Stimulated activated naive CD8-positive, alpha-beta T cell treated with anti-CD3 and anti-CD28 coated beads, Interleukin-15, amount 100 ng/mL, for 72 hours (primary cell): ENCODE data around the gene DEDD2.

Source experiments
- ATAC-seq: fragments of 150-1000 bp; cut with Tn5 transposase; 2 replicates; pipeline ENCODE4 v1.10.0; 2021; ENCODE audit warnings: mild to moderate bottlenecking, moderate library complexity
- DNase-seq, 2 donors: peaks; one replicate each; pipeline ENCODE4 v3.0.0; 2021 to 2022
- H3K27ac Mint-ChIP-seq, 2 donors: one replicate each; pipeline ENCODE4 v1.8.0; 2022; ENCODE audit warnings: mild to moderate bottlenecking in 2 of 2, mixed read lengths in 2 of 2, moderate library complexity in 2 of 2
- H3K27me3 Mint-ChIP-seq: one replicate; pipeline ENCODE4 v1.8.0; 2022; ENCODE audit warnings: mixed read lengths
- H3K4me1 Mint-ChIP-seq: one replicate; pipeline ENCODE4 v1.8.0; 2022; ENCODE audit warnings: mild to moderate bottlenecking, mixed read lengths
- H3K4me3 Mint-ChIP-seq, 2 donors: one replicate each; pipeline ENCODE4 v1.8.0; 2022; ENCODE audit warnings: mild to moderate bottlenecking in 2 of 2, mixed read lengths in 2 of 2, moderate library complexity in 1 of 2
- H3K9me3 Mint-ChIP-seq, 2 donors: one replicate each; pipeline ENCODE4 v1.8.0; 2022; ENCODE audit warnings: mixed read lengths in 2 of 2

Gene DEDD2

GRCh38 chr19:42199440-42200115 is 17.9 kb downstream of the DEDD2 start:
- peak; percentile 68 to 88 for DNase-seq
- Mint-ChIP-seq H3K27me3 (no peaks in the 10 kb centered on the region), H3K4me3 (peak overlapping the region; percentile 79 to 83), H3K9me3 (no peaks in the 10 kb centered on the region), H3K4me1 (peaks cover 87% of the 10 kb centered on the region), H3K27ac (peak overlapping the region; percentile 63 to 72)
- ATAC-seq, result peak; percentile 84

GRCh38 chr19:42198676-42199439 is 18.6 kb downstream of the DEDD2 start:
- Mint-ChIP-seq H3K9me3 (peaks cover 0 to 6% of the 10 kb centered on the region in 2 donors), H3K4me3 (peak overlapping the region; percentile 79 to 83), H3K4me1 (peaks cover 85% of the 10 kb centered on the region), H3K27me3 (no peaks in the 10 kb centered on the region), H3K27ac (peak overlapping the region; percentile 63 to 72)
- peak; percentile 60 to 79 for DNase-seq
- ATAC-seq, result peak; percentile 75

- ATAC-seq (no peak), DNase-seq (no peak)
- H3K27ac Mint-ChIP-seq, result no peak overlapping the region
- H3K9me3 Mint-ChIP-seq, result peaks cover 0 to 14% of the 10 kb centered on the region in 2 donors
- peak overlapping the region in 1 of 2 donors; percentile 5 for H3K4me3 Mint-ChIP-seq
- peaks cover 72% of the 10 kb centered on the region for H3K4me1 Mint-ChIP-seq
- no peaks in the 10 kb centered on the region for H3K27me3 Mint-ChIP-seq
Measured at GRCh38 chr19:42197375-42197817, 20.1 kb downstream of the DEDD2 start.

DNA sequence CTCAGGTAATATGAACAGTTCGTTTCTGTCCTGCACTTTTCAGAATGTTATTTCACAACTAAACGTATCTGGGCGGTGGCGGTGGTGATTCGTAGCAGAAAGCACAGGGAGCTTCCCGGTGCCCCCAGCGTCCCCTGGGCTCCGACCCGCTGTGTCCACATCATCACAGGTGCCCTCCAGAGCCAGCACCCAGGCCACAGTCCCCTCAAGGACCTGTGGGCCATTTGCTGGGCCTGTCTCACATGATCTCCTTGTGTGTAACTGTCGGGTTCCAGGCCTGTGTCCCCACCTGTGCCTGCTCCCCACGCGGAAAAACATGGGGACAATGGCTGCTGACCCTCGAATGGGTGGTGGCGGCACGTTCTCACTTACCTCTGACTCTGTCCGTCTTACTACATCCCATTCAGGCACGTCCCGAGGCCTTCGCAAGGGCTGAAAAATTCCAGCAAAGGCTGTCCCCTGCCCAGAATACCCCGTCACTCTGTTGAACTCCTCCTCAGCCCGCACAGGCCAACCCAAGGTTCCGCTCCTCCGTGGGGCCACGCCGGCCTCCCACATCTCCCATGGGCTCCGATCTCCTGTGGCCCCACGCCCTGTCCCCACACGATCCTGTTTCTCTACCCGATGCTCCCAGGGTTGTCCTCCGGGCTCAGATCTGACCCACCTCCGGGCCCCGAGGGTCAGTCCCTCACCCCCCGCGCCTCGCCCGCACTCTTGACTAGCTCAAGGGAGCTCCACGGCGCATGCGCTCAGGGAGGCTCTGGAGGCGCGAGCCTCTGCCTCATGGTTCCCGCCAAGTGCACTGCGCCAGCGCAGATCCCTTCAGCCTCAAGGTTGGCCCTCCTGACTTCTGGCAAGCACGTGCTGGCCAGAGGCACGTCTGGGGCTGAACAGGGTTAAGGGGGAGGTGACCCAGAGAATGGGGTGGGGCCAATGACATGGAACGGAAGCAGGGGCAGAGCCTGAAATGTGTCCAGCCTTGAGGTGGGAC is 21.2 kb downstream of the DEDD2 start:
- Mint-ChIP-seq H3K9me3 (peaks cover 0 to 14% of the 10 kb centered on the region in 2 donors), H3K4me3 (no peak overlapping the region), H3K4me1 (peaks cover 72% of the 10 kb centered on the region), H3K27ac (no peak overlapping the region), H3K27me3 (no peaks in the 10 kb centered on the region)
- no peak for ATAC-seq
- no peak for DNase-seq

GRCh38 chr19:42193706-42194105 is 23.8 kb downstream of the DEDD2 start:
- Mint-ChIP-seq H3K27ac (peak overlapping the region in 1 of 2 donors; percentile 4), H3K27me3 (no peaks in the 10 kb centered on the region), H3K4me1 (peaks cover 51% of the 10 kb centered on the region), H3K4me3 (no peak overlapping the region), H3K9me3 (peaks cover 0 to 14% of the 10 kb centered on the region in 2 donors)
- DNase-seq (no peak), ATAC-seq (no peak)

- no peak overlapping the region for H3K27ac Mint-ChIP-seq
- DNase-seq (no peak), ATAC-seq (no peak)
- H3K4me3 Mint-ChIP-seq, result no peak overlapping the region
- H3K9me3 Mint-ChIP-seq, result peaks cover 0 to 14% of the 10 kb centered on the region in 2 donors
- peaks cover 47% of the 10 kb centered on the region for H3K4me1 Mint-ChIP-seq
- no peaks in the 10 kb centered on the region for H3K27me3 Mint-ChIP-seq
Measured at GRCh38 chr19:42193294-42193693, 24.2 kb downstream of the DEDD2 start.

DNA sequence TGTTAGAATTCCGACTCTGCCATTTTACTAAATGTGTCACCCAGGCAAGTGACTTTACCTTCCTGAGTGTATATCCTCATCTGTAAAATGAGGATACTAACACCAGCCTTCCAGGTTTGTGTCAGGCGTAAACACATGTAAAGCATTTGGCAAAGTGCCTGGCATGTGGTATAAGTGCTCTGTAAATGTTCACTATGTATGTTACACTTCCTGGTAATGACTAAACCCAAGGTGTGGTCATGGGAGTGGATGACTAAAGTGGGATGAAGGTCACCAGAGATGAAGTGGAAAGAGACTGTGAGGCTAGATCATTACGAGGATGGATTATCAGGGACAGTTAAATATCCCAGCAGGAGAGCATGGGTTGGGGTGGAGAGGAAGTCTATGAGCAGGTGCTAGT is 25.6 kb downstream of the DEDD2 start:
- H3K4me3 Mint-ChIP-seq, result no peak overlapping the region
- H3K9me3 Mint-ChIP-seq, result peaks cover 0 to 14% of the 10 kb centered on the region in 2 donors
- ATAC-seq (peak; percentile 84), DNase-seq (no peak)
- peaks cover 35% of the 10 kb centered on the region for H3K4me1 Mint-ChIP-seq
- H3K27me3 Mint-ChIP-seq, result no peaks in the 10 kb centered on the region
- peak overlapping the region in 1 of 2 donors; percentile 2 for H3K27ac Mint-ChIP-seq

GRCh38 chr19:42191330-42191729 is 26.1 kb downstream of the DEDD2 start:
- H3K27ac Mint-ChIP-seq, result no peak overlapping the region
- DNase-seq, result no peak
- peaks cover 29% of the 10 kb centered on the region for H3K4me1 Mint-ChIP-seq
- H3K9me3 Mint-ChIP-seq, result peaks cover 0 to 14% of the 10 kb centered on the region in 2 donors
- peak overlapping the region in 1 of 2 donors; percentile 4 for H3K4me3 Mint-ChIP-seq
- H3K27me3 Mint-ChIP-seq, result no peaks in the 10 kb centered on the region
- ATAC-seq, result peak; percentile 40

GRCh38 chr19:42189133-42189532 is 28.3 kb downstream of the DEDD2 start:
- H3K27me3 Mint-ChIP-seq, result no peaks in the 10 kb centered on the region
- DNase-seq, result no peak
- H3K9me3 Mint-ChIP-seq, result peaks cover 0 to 10% of the 10 kb centered on the region in 2 donors
- H3K4me3 Mint-ChIP-seq, result no peak overlapping the region
- no peak for ATAC-seq
- no peak overlapping the region for H3K27ac Mint-ChIP-seq
- peaks cover 36% of the 10 kb centered on the region for H3K4me1 Mint-ChIP-seq

GRCh38 chr19:42188665-42189064 is 28.8 kb downstream of the DEDD2 start:
- H3K27me3 Mint-ChIP-seq, result no peaks in the 10 kb centered on the region
- DNase-seq (no peak), ATAC-seq (no peak)
- no peak overlapping the region for H3K4me3 Mint-ChIP-seq
- H3K27ac Mint-ChIP-seq, result no peak overlapping the region
- H3K4me1 Mint-ChIP-seq, result peaks cover 35% of the 10 kb centered on the region
- H3K9me3 Mint-ChIP-seq, result peaks cover 0 to 5% of the 10 kb centered on the region in 2 donors

- no peak for DNase-seq
- Mint-ChIP-seq H3K4me3 (peak overlapping the region; percentile 13 to 28), H3K4me1 (peaks cover 22% of the 10 kb centered on the region), H3K9me3 (no peaks in the 10 kb centered on the region), H3K27me3 (no peaks in the 10 kb centered on the region), H3K27ac (peak overlapping the region; percentile 4 to 29)
- ATAC-seq, result peak; percentile 83
Measured at GRCh38 chr19:42185277-42185676, 32.2 kb downstream of the DEDD2 start.

- H3K27me3 Mint-ChIP-seq, result no peaks in the 10 kb centered on the region
- H3K27ac Mint-ChIP-seq, result peak overlapping the region in 1 of 2 donors; percentile 0
- no peaks in the 10 kb centered on the region for H3K9me3 Mint-ChIP-seq
- H3K4me1 Mint-ChIP-seq, result peaks cover 22% of the 10 kb centered on the region
- ATAC-seq, result peak; percentile 80
- peak; percentile 66 to 70 for DNase-seq
- H3K4me3 Mint-ChIP-seq, result no peak overlapping the region
Measured at GRCh38 chr19:42184401-42184861, 33.0 kb downstream of the DEDD2 start.

GRCh38 chr19:42178791-42179674 is 38.4 kb downstream of the DEDD2 start:
- no peaks in the 10 kb centered on the region for H3K9me3 Mint-ChIP-seq
- DNase-seq (peak in 1 of 2 donors; percentile 34), ATAC-seq (peak; percentile 32)
- no peak overlapping the region for H3K27ac Mint-ChIP-seq
- H3K4me1 Mint-ChIP-seq, result peaks cover 21% of the 10 kb centered on the region
- H3K27me3 Mint-ChIP-seq, result peaks cover 22% of the 10 kb centered on the region
- H3K4me3 Mint-ChIP-seq, result no peak overlapping the region

- peaks cover 22% of the 10 kb centered on the region for H3K27me3 Mint-ChIP-seq
- ATAC-seq (no peak), DNase-seq (no peak)
- H3K4me1 Mint-ChIP-seq, result peaks cover 17% of the 10 kb centered on the region
- H3K4me3 Mint-ChIP-seq, result no peak overlapping the region
- H3K27ac Mint-ChIP-seq, result no peak overlapping the region
- H3K9me3 Mint-ChIP-seq, result no peaks in the 10 kb centered on the region
Measured at GRCh38 chr19:42177686-42178019, 39.8 kb downstream of the DEDD2 start.
